Neuronal stem cell (in vitro differentiated cells): ENCODE data around the gene ATP1A3. TPM values are rescaled to one million over a fixed set of nuclear protein-coding genes. Genes with fewer than 3 reads are reported as not detected.
"Not testable (repeated sequence)": the region's sequence is repeated elsewhere in the genome, so short reads cannot be mapped to it uniquely, and the experiment has no call there.

Source experiments
- DNase-seq: peaks from one replicate; pipeline ENCODE4 v3.0.0-alpha.2; 2013; ENCODE audit warnings: low spot score
- H2AFZ ChIP-seq: one replicate; pipeline ENCODE4 v1.6.1; 2013; ENCODE audit warnings: mild to moderate bottlenecking, low read length, inconsistent platforms
- H2AK5ac ChIP-seq: 2 replicates; pipeline ENCODE4 v1.6.1; 2013; ENCODE audit warnings: low read depth, mild to moderate bottlenecking, inconsistent platforms, low read length, moderate library complexity, mixed read lengths
- H2BK120ac ChIP-seq: 2 replicates; pipeline ENCODE4 v1.6.1; 2013; ENCODE audit warnings: low read depth, mild to moderate bottlenecking, inconsistent platforms, low read length, moderate library complexity, mixed read lengths
- H2BK12ac ChIP-seq: one replicate; pipeline ENCODE4 v1.6.1; 2013; ENCODE audit warnings: low read length, inconsistent platforms
- H2BK15ac ChIP-seq: 2 replicates; pipeline ENCODE4 v1.6.1; 2013; ENCODE audit warnings: mild to moderate bottlenecking, low read length, inconsistent platforms, mixed read lengths
- H2BK5ac ChIP-seq: one replicate; pipeline ENCODE4 v1.6.1; 2013; ENCODE audit warnings: inconsistent platforms, mild to moderate bottlenecking, low read length, moderate library complexity
- H3K14ac ChIP-seq: one replicate; pipeline ENCODE4 v1.6.1; 2013; ENCODE audit warnings: low read length, inconsistent platforms
- H3K18ac ChIP-seq: 2 replicates; pipeline ENCODE4 v1.6.1; 2013; ENCODE audit warnings: low read length, inconsistent platforms
- H3K23ac ChIP-seq: 2 replicates; pipeline ENCODE4 v1.6.1; 2013; ENCODE audit warnings: low read depth, mild to moderate bottlenecking, mixed read lengths, low read length, inconsistent platforms; ENCODE audit not compliant: poor library complexity
- H3K27ac ChIP-seq: replicated peaks from 3 replicates; pipeline ENCODE4 v1.5.1; 2013; ENCODE audit warnings: low read length, inconsistent platforms
- H3K27me3 ChIP-seq, 3 experiments: 2 replicates each; pipeline ENCODE4 v1.6.1; 2013; ENCODE audit warnings: low read length in 3 of 3, mild to moderate bottlenecking in 2 of 3, inconsistent platforms in 1 of 3, low read depth in 1 of 3, mixed read lengths in 1 of 3, moderate library complexity in 1 of 3; ENCODE audit not compliant: control insufficient read depth in 3 of 3, insufficient read depth in 3 of 3
- H3K36me3 ChIP-seq, 2 donors: replicated peaks in 1 of 2; 2 replicates each; pipeline ENCODE4 v1.6.1; 2013; ENCODE audit warnings: low read length in 2 of 2; ENCODE audit not compliant: control insufficient read depth in 2 of 2, insufficient read depth in 2 of 2
- H3K4ac ChIP-seq: 2 replicates; pipeline ENCODE4 v1.6.1; 2013; ENCODE audit warnings: inconsistent platforms, mild to moderate bottlenecking, low read length, moderate library complexity
- H3K4me1 ChIP-seq, 2 donors: 1 replicate in 1 of 2; 2 replicates in 1 of 2; pipeline ENCODE4 v1.6.1; 2013; ENCODE audit warnings: low read length in 2 of 2, low read depth in 1 of 2; ENCODE audit not compliant: control insufficient read depth in 2 of 2, insufficient read depth in 1 of 2
- H3K4me2 ChIP-seq: one replicate; pipeline ENCODE4 v1.6.1; 2013; ENCODE audit warnings: mild to moderate bottlenecking, low read length, inconsistent platforms; ENCODE audit not compliant: insufficient read depth, poor library complexity, severe bottlenecking
- H3K4me3 ChIP-seq, 2 donors: 2 replicates each; pipeline ENCODE4 v1.5.1; 2013; ENCODE audit warnings: low read length in 2 of 2, mild to moderate bottlenecking in 2 of 2, inconsistent platforms in 1 of 2, moderate library complexity in 1 of 2
- H3K79me1 ChIP-seq: one replicate; pipeline ENCODE4 v1.6.1; 2013; ENCODE audit warnings: low read depth, mild to moderate bottlenecking, inconsistent platforms, low read length, moderate library complexity
- H3K9ac ChIP-seq: one replicate; pipeline ENCODE4 v1.6.1; 2013; ENCODE audit warnings: mild to moderate bottlenecking, low read depth, low read length, inconsistent platforms; ENCODE audit not compliant: poor library complexity
- H3K9me3 ChIP-seq, 2 donors: replicated peaks in 1 of 2; 2 replicates each; pipeline versions ENCODE3 to v1.6.1; 2013; ENCODE audit warnings: low read length in 2 of 2, mild to moderate bottlenecking in 2 of 2, inconsistent platforms in 1 of 2, low read depth in 1 of 2, mixed read lengths in 1 of 2, moderate library complexity in 1 of 2; ENCODE audit not compliant: control insufficient read depth in 2 of 2, insufficient read depth in 1 of 2
- H4K8ac ChIP-seq: one replicate; pipeline ENCODE4 v1.6.1; 2013; ENCODE audit warnings: low read depth, mild to moderate bottlenecking, inconsistent platforms, low read length, moderate library complexity
- H4K91ac ChIP-seq: one replicate; pipeline ENCODE4 v1.6.1; 2013; ENCODE audit warnings: low read length, low read depth, mild to moderate bottlenecking, inconsistent platforms; ENCODE audit not compliant: poor library complexity
- WGBS, 2 donors: extraction: QIAGEN DNeasy Blood & Tissue Kit; methylation state at CpG; one replicate each; pipeline ENCODE4 v1.1.7; 2013; ENCODE audit warnings: missing lambda C conversion rate in 2 of 2, mixed read lengths in 1 of 2; ENCODE audit not compliant: insufficient read length in 2 of 2, insufficient replicate concordance in 1 of 2; ENCODE audit errors: extremely low coverage in 2 of 2; 5-methylcytosine and 5-hydroxymethylcytosine counted together
- polyA plus RNA-seq, 2 experiments: library from polyadenylated mRNA; stranded (reverse); fragments of 200-250 nt; gene quantifications; one replicate each; pipeline ENCODE4 v1.2.3, GENCODE V29; 2013

ATP1A3 gene
- 2.5 TPM for polyA plus RNA-seq (2013, experiment 1 of 2)
- 2.6 TPM for polyA plus RNA-seq (2013, experiment 2 of 2)

DNA sequence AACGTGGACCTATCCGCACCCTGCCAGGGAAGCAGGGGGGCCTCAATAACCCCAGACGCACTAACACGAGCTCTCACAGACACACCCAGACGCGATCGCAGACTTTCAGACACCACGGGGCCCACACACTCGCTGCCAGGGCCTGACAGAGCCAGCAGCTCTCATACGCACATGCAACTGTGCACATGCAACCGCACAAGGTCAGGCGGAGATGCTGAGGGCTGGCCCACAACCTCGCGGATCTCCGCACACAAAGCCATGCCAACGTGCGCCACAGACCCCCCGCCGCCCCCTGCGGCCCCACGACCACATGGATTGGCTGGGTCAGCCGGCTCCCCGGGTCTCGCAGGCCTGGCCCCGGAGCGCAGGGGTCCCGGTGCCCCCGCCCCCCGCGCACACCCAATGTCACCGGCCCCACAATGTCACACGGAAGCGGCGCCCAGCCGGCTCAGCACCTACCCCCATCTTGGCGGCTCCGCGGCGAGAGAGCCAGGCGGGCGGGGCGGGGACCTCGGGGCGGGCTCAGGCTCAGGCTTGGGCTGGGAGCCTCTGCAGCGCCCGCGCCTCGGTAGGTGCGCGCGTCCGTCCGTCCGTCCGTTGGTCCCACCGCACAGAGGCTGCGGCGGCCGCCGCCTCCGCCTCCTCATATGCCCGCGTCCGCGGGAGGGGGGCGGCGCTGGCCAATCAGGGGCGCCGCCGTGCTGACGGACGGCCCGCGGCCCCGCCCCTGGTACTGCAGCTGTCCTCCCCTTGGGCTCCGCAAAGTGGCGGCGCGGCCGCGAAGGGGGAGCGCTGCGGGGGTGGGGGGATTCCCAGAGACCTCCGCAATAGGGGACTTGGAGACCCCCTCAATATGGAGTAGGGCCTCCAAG lies at the start of gene ATP1A3:
Gene ATP1A3, minus strand, starts transcription at position 619 of the 872 bp plus-strand sequence. Its CDS starts 154 bp downstream, at position 465.
- Histone ChIP-seq H3K4me3 (peak within 1 kb of the TSS; percentile 55 to 81), H3K27ac (no peak within 1 kb of the TSS), H3K4me2 (peak within 1 kb of the TSS; percentile 99), H3K9ac (peak within 1 kb of the TSS; percentile 90), H3K9me3 (no peaks in the 10 kb centered on the region), H2BK5ac (no peak within 1 kb of the TSS), H2BK15ac (peak within 1 kb of the TSS; percentile 67), H4K8ac (peak within 1 kb of the TSS; percentile 43), H3K18ac (peak within 1 kb of the TSS; percentile 78), H3K36me3 (no peaks in the 10 kb centered on the region), H3K27me3 (peaks cover 6 to 44% (median 19%) of the 10 kb centered on the region in 3 experiments), H3K14ac (peak within 1 kb of the TSS; percentile 94), H3K4ac (no peak within 1 kb of the TSS), H2BK12ac (no peak within 1 kb of the TSS), H3K4me1 (peaks cover 18 to 45% of the 10 kb centered on the region in 2 donors), H4K91ac (no peak within 1 kb of the TSS), H2AFZ (peak within 1 kb of the TSS; percentile 93), H3K79me1 (no peaks in the 10 kb centered on the region), H2BK120ac (peak within 1 kb of the TSS; percentile 17), H2AK5ac (peak within 1 kb of the TSS; percentile 89), H3K23ac (peak within 1 kb of the TSS; percentile 98)
- WGBS, 2 donors: no CpG with 5 or more reads among the region's 84 CpGs
- peak; percentile 65 for DNase-seq

DNA sequence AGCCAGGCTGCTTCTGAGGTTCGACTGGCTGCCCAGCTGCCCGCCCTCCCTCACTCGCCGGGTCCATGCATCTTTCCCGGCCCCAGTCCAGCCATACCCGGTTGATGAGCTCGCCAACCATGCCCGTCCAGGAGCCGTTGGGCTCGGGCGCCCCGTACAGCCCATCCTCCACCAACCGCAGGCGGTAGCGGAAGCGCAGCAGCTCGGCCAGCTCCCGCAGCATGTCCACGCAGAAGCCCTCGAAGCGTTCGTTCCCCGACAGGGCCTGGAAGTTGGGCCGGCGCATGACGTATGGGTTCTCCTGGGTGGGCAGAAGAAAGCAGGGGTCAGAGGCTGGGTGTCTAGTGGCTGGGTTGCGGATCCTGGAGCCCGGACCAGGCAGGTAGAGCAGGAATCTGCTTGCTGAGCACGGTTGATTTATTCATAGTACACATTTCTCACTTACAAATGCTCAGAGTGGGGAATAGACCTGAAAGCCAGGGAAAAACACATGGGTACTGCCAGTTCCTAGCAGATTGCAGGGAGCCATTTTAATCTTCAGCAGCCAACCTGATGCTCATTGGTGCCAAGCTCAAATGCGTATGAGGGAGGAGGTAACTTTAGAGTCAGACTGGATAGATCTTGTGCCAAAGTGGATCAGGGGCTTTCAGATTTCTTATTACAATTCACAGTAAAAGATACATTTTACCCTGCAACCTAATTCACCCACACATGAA lies 48.6 kb upstream of the ATP1A3 start:
- H3K4me3 ChIP-seq: no peak overlapping the region
- no peak overlapping the region for H3K14ac ChIP-seq
- H4K91ac ChIP-seq: no peak overlapping the region
- WGBS, 2 donors: no CpG with 5 or more reads among the region's 30 CpGs
- H3K27me3 ChIP-seq: no peaks in the 10 kb centered on the region
- H2AFZ ChIP-seq: no peak overlapping the region
- H3K4me1 ChIP-seq: peaks cover 0 to 5% of the 10 kb centered on the region in 2 donors
- H2BK120ac ChIP-seq: no peak overlapping the region
- H3K9me3 ChIP-seq: no peaks in the 10 kb centered on the region
- H3K9ac ChIP-seq: no peak overlapping the region
- H3K79me1 ChIP-seq: no peaks in the 10 kb centered on the region
- no peak overlapping the region for H3K18ac ChIP-seq
- peaks cover 0 to 33% of the 10 kb centered on the region in 2 donors for H3K36me3 ChIP-seq
- H2AK5ac ChIP-seq: no peak overlapping the region
- no peak overlapping the region for H2BK5ac ChIP-seq
- H3K23ac ChIP-seq: peak overlapping the region; percentile 67
- no peak overlapping the region for H4K8ac ChIP-seq
- H3K4me2 ChIP-seq: no peak overlapping the region
- no peak overlapping the region for H2BK12ac ChIP-seq
- no peak overlapping the region for H2BK15ac ChIP-seq
- DNase-seq: no peak
- no peak overlapping the region for H3K27ac ChIP-seq
- H3K4ac ChIP-seq: no peak overlapping the region

DNA sequence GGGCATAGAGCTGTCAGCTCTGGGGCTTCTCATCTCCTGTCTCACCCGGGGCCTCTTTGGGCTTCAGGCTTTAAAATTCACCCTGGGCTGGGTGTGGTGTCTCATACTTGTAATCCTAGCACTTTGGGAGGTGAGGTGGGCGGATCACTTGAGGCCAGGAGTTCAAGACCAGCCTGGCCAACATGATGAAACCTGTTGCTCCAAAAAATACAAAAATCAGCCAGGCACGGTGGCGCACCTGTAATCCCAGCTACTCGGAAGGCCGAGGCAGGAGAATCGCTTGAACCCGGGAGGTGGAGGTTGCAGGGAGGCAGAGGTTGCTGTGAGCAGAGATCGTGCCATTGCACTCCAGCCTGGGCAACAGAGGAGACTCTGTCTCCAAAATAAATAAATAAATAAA lies 46.5 kb upstream of the ATP1A3 start:
- not testable (repeated sequence) for H4K91ac ChIP-seq

DNA sequence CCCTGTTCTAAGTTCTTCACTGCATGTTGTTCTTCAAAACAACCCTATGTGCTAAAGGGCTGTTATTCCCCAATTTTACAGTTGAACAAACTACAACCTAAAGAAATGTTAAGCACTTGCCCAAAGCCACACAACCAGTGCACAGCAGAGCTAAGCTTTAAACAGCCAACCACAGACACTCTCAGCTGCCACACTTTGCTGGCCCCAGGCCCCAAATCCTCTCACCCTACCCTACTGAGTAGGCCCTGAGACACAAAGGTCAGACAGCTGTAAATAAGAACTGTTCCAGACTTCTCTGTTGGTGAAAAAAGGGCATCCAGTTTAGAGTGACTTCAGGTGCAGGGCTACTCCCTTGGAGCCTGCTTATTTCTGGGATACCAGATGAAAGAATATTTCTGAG lies 46.0 kb upstream of the ATP1A3 start:
- Histone ChIP-seq H3K18ac (no peak overlapping the region), H3K27me3 (no peaks in the 10 kb centered on the region), H3K9me3 (no peaks in the 10 kb centered on the region), H3K36me3 (peaks cover 0 to 35% of the 10 kb centered on the region in 2 donors), H3K4me2 (no peak overlapping the region), H3K9ac (no peak overlapping the region), H3K4me1 (peaks cover 0 to 2% of the 10 kb centered on the region in 2 donors), H2BK5ac (no peak overlapping the region), H2AK5ac (no peak overlapping the region), H3K4me3 (no peak overlapping the region), H3K79me1 (no peaks in the 10 kb centered on the region), H3K27ac (no peak overlapping the region), H4K91ac (no peak overlapping the region), H3K23ac (no peak overlapping the region), H4K8ac (no peak overlapping the region), H2AFZ (no peak overlapping the region), H2BK120ac (no peak overlapping the region), H2BK12ac (no peak overlapping the region), H3K4ac (no peak overlapping the region), H3K14ac (no peak overlapping the region), H2BK15ac (no peak overlapping the region)
- no peak for DNase-seq

More for the DNA sequence above, 46.5 kb upstream of the ATP1A3 start:
- not testable (repeated sequence) for H3K9ac ChIP-seq, H2BK12ac ChIP-seq, H2AK5ac ChIP-seq, H3K79me1 ChIP-seq, H3K23ac ChIP-seq, H3K27ac ChIP-seq, H3K4me2 ChIP-seq, H2BK5ac ChIP-seq, H3K4me1 ChIP-seq, H2AFZ ChIP-seq, DNase-seq, H3K9me3 ChIP-seq, H3K18ac ChIP-seq, H3K27me3 ChIP-seq, H2BK120ac ChIP-seq, H3K14ac ChIP-seq, H2BK15ac ChIP-seq, H3K4me3 ChIP-seq, H4K8ac ChIP-seq, H3K4ac ChIP-seq
- H3K36me3 ChIP-seq: peaks cover 0 to 35% of the 10 kb centered on the region in 2 donors
- WGBS, 2 donors: no CpG with 5 or more reads among the region's 9 CpGs
